Retinal pigment epithelial cell (primary cell): ENCODE measurements around the gene SRSF9.
"Not testable (repeated sequence)": the region's sequence is repeated elsewhere in the genome, so short reads cannot be mapped to it uniquely, and the experiment has no call there.

Experiments used
- DNase-seq: peaks from one replicate; pipeline ENCODE4 v3.0.0-alpha.2; 2010; ENCODE audit warnings: low read depth
- H3K4me3 ChIP-seq: 2 replicates; pipeline ENCODE4 v1.5.1; 2011; ENCODE audit warnings: mild to moderate bottlenecking, low read length, control low read depth, moderate library complexity
- CTCF ChIP-seq: conservative IDR thresholded peaks from 2 replicates; pipeline ENCODE4 v1.5.1; 2011; ENCODE audit warnings: low read depth, low read length, control low read depth, inconsistent platforms

Gene SRSF9

GRCh38 chr12:120469450-120470149 lies at the start of gene SRSF9:
Gene SRSF9, minus strand, starts transcription at chr12:120469748. Its CDS starts 139 bp downstream, at chr12:120469609.
- TF ChIP-seq CTCF: peak; percentile 91
- DNase-seq: peak; percentile 84
- peak within 1 kb of the TSS; percentile 82 for H3K4me3 ChIP-seq

- H3K4me3 ChIP-seq, DNase-seq: not testable (repeated sequence)
These were observed 49.8 kb upstream of the SRSF9 start for GRCh38 chr12:120519324-120519723.

GRCh38 chr12:120515496-120515895 lies 45.9 kb upstream of the SRSF9 start:
- DNase-seq: no peak
- TF ChIP-seq CTCF: no peak
- no peak overlapping the region for H3K4me3 ChIP-seq

GRCh38 chr12:120514002-120514401 lies 44.5 kb upstream of the SRSF9 start:
- TF ChIP-seq CTCF: no peak
- no peak overlapping the region for H3K4me3 ChIP-seq

GRCh38 chr12:120508537-120508936 lies 39.0 kb upstream of the SRSF9 start:
- no peak for DNase-seq
- H3K4me3 ChIP-seq: no peak overlapping the region
- TF ChIP-seq CTCF: no peak

More at GRCh38 chr12:120514002-120514401, 44.5 kb upstream of the SRSF9 start:
- DNase-seq: no peak

- DNase-seq: no peak
- no peak for TF ChIP-seq CTCF
- H3K4me3 ChIP-seq: no peak overlapping the region
These were observed 35.0 kb upstream of the SRSF9 start for GRCh38 chr12:120504587-120504986.

- no peak overlapping the region for H3K4me3 ChIP-seq
- no peak for TF ChIP-seq CTCF
- no peak for DNase-seq
These were observed 31.0 kb upstream of the SRSF9 start for GRCh38 chr12:120500581-120500980.
